C4-2B (cell line): ENCODE measurements around the gene TAOK3.

Experiments used
- CTCF ChIP-seq: fragments of 450-650 bp; conservative IDR thresholded peaks from 2 replicates; pipeline ENCODE4 v1.5.1; 2017; ENCODE audit warnings: mild to moderate bottlenecking
- ZFX ChIP-seq: fragments of 450-650 bp; IDR thresholded peaks from 2 replicates; pipeline ENCODE4 v1.6.1; 2017

- TF ChIP-seq CTCF (no peak), ZFX (no peak)
These were observed 3.9 kb downstream of the TAOK3 start for GRCh38 chr12:118368821-118369220.
